GM10248 (cell line): ENCODE data around the gene IRF4.

ENCODE experiments used
- CTCF ChIA-PET: fragments of 300-600 bp; sonication (Branson Sonifier 250); formaldehyde crosslinking; extraction: SDS; loops from one replicate; lab custom pipeline; 2021; ENCODE audit warnings: antibody characterized with exemption; lab: Yijun Ruan, JAX
- POLR2A ChIA-PET: fragments of 350-650 bp; sonication (Branson Sonifier 250); formaldehyde crosslinking; extraction: SDS; loops from one replicate; lab custom pipeline; 2020; ENCODE audit warnings: antibody characterized with exemption; lab: Yijun Ruan, JAX
- DNase-seq: peaks from one replicate; pipeline ENCODE4 v3.0.0; 2012; ENCODE audit errors: extremely low spot score
- TF ChIP-seq, protein P1 (sequence below): IDR thresholded peaks from 2 replicates; pipeline ENCODE4 v1.5.1; 2012; ENCODE audit warnings: mild to moderate bottlenecking, low read depth; ENCODE audit errors: extremely low read depth, missing control alignments, control extremely low read depth

Gene IRF4

GRCh38 chr6:390914-391558, 516 bp upstream of the IRF4 start:
- ChIA-PET CTCF (interaction anchor here (1.0 to 6.6 kb wide), 10 partner anchors 9 to 201 kb away, joined by 3 to 39 read pairs (median 4); no protein-coding TSS in a partner anchor), POLR2A (interaction anchor here (0.5 to 4.6 kb wide), 62 partner anchors 7 to 225 kb away, joined by 3 to 93 read pairs (median 6); partner anchors contain the start of gene DUSP22)
- peak; percentile 54 for DNase-seq
- TF ChIP-seq, protein P1, sequence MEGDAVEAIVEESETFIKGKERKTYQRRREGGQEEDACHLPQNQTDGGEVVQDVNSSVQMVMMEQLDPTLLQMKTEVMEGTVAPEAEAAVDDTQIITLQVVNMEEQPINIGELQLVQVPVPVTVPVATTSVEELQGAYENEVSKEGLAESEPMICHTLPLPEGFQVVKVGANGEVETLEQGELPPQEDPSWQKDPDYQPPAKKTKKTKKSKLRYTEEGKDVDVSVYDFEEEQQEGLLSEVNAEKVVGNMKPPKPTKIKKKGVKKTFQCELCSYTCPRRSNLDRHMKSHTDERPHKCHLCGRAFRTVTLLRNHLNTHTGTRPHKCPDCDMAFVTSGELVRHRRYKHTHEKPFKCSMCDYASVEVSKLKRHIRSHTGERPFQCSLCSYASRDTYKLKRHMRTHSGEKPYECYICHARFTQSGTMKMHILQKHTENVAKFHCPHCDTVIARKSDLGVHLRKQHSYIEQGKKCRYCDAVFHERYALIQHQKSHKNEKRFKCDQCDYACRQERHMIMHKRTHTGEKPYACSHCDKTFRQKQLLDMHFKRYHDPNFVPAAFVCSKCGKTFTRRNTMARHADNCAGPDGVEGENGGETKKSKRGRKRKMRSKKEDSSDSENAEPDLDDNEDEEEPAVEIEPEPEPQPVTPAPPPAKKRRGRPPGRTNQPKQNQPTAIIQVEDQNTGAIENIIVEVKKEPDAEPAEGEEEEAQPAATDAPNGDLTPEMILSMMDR: no peak

- CTCF ChIA-PET: interaction anchor here (0.9 to 6.6 kb wide), 7 partner anchors 7 to 202 kb away, joined by 3 to 39 read pairs (median 3); no protein-coding TSS in a partner anchor
- POLR2A ChIA-PET: interaction anchor here (0.5 to 4.6 kb wide), 45 partner anchors 9 to 1004 kb away, joined by 3 to 93 read pairs (median 7); partner anchors contain the start of gene DUSP22
- DNase-seq: peak; percentile 15
- TF ChIP-seq, protein P1: no peak
Observed at GRCh38 chr6:392441-393390, 1.2 kb downstream of the IRF4 start.

GRCh38 chr6:393391-394221, 2.1 kb downstream of the IRF4 start:
- ChIA-PET CTCF (interaction anchor here (0.9 to 6.6 kb wide), 7 partner anchors 11 to 203 kb away, joined by 3 to 39 read pairs (median 3); no protein-coding TSS in a partner anchor), POLR2A (interaction anchor here (0.7 to 4.6 kb wide), 14 partner anchors 10 to 245 kb away, joined by 3 to 93 read pairs (median 8); partner anchors contain the start of gene DUSP22)
- DNase-seq: peak; percentile 21
- TF ChIP-seq, protein P1: no peak

DNA sequence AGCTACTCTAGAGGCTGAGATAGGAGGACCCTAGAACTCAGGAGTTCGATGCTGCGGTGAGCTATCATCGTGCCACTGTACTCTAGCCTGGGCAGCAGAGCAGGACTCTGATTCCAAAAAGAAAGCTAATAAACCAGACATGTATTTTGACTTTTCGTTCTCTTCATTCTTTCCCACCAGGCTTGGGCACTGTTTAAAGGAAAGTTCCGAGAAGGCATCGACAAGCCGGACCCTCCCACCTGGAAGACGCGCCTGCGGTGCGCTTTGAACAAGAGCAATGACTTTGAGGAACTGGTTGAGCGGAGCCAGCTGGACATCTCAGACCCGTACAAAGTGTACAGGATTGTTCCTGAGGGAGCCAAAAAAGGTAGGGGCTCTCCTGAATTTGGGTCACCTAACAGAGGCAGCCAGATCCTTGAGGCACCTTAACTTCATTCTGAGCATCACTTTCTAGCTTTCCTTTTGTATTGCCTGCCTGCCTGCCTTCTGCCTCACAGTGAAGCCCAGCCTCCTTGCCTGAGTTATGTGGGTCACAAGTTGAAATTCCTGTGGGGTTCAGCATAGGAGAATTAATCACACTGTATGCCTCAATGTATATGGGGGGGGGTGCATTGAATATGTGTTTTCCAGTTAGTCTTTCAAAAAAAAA, 3.2 kb downstream of the IRF4 start:
- TF ChIP-seq, protein P1: no peak
- CTCF ChIA-PET: interaction anchor here (1.0 to 6.6 kb wide), 6 partner anchors 9 to 204 kb away, joined by 3 to 39 read pairs (median 4); no protein-coding TSS in a partner anchor
- DNase-seq: no peak
- POLR2A ChIA-PET: interaction anchor here (0.7 to 4.6 kb wide), 7 partner anchors 9 to 179 kb away, joined by 3 to 36 read pairs (median 3); no protein-coding TSS in a partner anchor

- ChIA-PET CTCF (interaction anchor here (1.1 to 1.4 kb wide), 3 partner anchors 8 to 168 kb away, joined by 3 to 4 read pairs (median 3); no protein-coding TSS in a partner anchor), POLR2A (interaction anchor here (0.8 to 4.6 kb wide), 4 partner anchors 64 to 171 kb away, joined by 3 to 36 read pairs (median 4); no protein-coding TSS in a partner anchor)
- no peak for DNase-seq
- TF ChIP-seq, protein P1: no peak
Observed at GRCh38 chr6:395432-396125, 4.0 kb downstream of the IRF4 start.
